HG02759 (cell line): ENCODE measurements around the gene CCDC91.
"Not testable (repeated sequence)": the region's sequence is repeated elsewhere in the genome, so short reads cannot be mapped to it uniquely, and the experiment has no call there.

Experiments used
- ATAC-seq: cut with Tn5 transposase; IDR thresholded peaks from one replicate; pipeline ENCODE4 v1.9.1; 2021; ENCODE audit warnings: mild to moderate bottlenecking, moderate library complexity; ENCODE audit not compliant: unreplicated experiment

Gene CCDC91

DNA sequence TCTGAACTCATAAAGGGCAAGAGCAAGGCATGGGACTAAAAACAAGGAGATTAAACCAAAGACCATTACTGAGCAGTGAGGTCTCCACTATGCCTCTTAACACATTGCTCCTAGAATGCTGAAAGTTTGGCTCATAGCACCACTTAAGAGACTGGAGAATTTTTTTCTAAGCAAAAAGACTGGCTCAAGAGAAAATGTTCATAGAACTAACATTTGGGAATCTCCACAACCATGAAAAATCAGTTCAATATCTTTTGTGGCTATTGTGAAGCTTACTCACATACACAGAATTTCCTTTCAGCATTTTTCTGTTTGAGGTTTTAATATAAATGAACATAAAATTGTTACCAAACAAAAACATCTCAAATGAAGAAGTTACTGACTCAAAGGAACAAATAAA, 255.8 kb downstream of the CCDC91 start:
- no peak for ATAC-seq

DNA sequence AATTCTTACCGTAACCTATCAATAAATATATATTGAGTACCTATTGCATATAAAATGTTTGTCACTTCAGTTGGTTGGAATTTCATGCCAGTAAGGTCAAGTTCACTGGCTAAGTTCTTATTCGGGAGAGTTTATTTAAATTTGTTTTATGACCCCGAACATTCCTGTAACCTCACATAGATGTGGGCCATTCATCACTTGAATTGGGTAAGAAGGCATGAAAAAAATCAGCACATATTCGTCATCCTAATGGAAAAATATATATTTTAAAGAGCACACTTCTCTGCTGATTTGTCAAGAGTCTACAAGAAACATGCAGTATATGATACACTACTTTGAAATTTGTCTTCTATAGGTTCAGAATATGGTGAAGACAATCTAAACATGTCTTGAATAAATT, 263.4 kb downstream of the CCDC91 start:
- ATAC-seq, result no peak

DNA sequence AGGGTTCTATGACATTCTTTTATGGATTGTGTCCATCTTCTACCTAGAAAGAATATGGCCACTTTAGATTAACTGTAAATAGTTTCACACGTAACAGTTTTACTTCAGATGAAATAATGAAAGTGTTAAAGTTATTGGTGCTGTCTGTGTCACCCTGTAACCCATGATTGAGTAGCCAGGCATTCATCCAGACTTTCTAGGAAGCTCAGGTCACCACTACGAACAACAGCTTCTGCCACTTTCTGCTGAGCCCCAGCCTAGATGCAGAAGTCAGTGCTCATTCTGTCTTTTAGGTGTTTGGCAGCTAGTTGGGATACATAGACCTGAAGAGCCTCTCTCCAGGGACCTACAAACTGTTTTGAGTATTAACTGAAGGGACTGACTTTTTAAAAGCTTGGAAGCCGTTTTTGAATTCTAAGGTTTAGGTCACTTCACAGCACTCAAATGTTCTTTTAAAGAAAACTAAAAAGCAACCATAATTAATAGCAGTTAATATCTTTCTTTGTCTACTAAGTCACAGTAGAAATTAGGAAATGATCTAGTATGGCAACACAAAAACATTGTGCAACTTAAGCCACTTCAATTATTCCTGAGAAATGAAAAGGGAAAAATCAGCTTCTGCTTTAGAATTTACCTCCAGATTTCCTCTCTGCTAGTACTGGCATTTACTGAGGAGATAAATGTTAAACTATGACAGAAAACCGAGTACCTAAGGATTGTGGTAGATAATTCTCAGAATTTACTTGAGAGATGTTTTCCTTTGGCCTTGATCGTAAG, 266.9 kb downstream of the CCDC91 start:
- ATAC-seq, result no peak

DNA sequence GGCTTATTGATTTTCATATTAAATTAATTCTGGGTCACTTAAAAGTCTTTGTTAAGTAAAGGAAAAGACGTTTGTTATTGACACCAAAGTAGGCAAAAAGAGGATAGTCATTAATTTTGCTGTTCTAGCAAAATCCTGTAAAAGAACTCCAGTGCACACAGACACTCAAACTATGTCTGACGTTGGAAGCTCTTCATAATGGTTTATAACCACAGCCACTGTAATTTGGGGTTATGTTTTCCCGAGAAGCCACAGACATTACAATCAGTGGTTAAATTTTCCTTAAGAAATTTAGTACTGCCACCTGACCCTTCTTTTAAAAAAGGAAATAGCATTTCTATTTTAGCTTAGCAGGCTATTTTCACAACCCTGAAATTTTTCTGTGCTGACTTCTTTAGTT, 267.5 kb downstream of the CCDC91 start:
- no peak for ATAC-seq

DNA sequence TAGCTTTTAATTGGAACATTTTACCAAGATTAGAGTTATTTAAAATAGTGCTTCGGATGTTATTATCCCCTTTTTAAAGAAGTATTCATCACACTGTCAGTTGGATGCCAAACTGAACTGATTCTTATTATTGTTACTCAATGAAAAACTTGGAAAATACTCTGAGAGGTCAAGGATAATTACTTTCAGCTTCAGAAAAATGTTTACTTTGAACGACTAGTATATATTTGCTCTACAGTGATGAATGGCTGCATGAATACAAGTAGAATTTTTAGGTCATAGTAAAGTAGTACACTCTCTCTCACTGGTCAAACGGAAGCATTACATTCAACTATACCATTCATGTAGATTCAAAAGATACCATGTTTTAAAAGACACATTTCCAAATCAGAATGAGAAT, 269.2 kb downstream of the CCDC91 start:
- no peak for ATAC-seq

DNA sequence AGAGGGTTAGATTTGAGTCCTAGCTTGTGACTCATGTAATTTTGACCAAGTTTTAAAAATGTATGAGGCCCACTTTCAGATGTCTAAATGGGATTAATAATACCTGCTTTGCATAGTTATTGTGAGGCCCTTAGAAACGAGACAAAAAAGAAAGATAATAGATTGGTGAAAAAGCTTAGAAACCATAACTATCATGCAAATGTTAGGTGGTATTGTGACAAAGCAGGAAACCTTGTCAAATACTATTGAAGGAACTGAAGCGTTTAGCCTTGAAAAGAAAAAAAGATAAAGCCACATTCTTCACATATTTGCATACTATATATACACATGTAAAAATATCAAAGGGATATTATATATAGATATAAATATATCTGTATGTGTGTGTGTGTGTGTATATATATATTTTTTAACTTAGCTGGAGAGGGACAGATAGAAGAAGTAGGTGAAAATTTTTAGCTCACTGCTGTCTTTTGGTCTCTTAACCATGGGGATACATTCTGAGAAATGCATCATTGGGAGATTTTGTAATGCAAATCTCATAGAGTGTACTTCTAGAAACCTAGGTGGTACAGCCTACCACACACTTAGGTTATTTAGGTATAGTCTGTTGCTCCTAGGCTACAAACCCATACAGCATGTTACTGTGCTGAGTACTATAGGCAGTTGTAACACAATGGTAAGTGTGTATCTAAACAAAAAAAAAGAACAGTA, 270.3 kb downstream of the CCDC91 start:
- ATAC-seq, result peak; percentile 60

DNA sequence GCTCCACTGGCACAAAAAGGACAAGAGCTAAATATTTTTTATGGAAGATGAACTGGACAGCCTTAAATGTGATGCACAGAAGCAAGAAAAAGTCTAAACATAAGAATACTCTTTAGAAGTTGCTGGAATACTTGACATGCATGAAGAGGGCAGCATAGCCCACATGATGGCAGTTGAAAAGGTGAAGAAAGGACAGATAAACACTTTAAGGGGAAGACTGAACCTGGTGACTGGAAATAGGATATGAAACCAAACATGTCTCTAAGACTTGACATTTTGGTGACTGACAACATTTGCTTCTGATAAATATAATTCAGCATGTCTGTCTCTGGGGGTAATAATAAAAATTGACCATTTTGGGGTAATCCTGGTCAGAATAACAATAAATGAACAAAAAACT, 273.1 kb downstream of the CCDC91 start:
- ATAC-seq, result no peak

DNA sequence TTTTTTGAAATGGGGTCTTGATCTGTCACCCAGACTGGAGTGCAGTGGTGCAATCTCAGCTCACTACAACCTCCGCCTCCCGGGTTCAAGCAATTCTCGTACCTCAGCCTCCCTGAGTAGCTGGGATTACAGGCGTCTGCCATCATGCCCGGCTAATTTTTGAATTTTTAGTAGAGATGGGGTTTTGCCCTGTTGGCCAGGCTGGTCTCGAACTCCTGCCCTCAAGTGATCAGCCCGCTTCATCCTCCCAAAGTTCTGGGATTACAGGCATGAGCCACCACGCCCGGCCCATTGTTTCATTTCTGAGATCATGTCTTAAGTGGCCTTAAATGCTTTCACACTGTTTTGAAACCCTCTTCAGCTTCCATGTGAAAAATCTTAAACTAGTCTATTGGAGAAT, 281.5 kb downstream of the CCDC91 start:
- ATAC-seq, result not testable (repeated sequence)

DNA sequence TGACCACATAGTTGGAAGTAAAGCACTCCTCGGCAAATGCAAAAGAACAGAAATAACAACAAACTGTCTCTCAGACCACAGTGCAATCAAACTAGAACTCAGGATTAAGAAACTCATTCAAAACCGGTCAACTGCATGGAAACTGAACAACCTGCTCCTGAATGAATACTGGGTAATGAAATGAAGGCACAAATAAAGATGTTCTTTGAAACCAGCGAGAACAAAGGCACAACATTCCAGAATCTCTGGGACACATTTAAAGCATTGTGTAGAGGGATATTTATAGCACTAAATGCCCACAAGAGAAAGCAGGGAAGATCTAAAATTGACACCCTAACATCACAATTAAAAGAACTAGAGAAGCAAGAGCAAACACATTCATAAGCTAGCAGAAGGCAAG, 285.9 kb downstream of the CCDC91 start:
- ATAC-seq, result not testable (repeated sequence)

DNA sequence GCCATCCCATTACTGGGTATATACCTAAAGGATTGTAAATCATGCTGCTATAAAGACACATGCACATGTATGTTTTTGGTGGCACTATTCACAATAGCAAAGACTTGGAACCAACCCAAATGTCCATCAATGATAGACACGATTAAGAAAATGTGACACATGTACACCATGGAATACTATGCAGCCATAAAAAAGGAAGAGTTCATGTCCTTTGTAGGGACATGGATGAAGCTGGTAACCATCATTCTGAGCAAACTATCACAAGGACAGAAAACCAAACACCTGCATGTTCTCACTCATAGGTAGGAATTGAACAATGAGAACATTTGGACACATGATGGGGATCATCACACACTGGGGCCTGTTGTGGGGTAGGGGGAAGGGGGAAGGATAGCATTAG, 288.8 kb downstream of the CCDC91 start:
- not testable (repeated sequence) for ATAC-seq

DNA sequence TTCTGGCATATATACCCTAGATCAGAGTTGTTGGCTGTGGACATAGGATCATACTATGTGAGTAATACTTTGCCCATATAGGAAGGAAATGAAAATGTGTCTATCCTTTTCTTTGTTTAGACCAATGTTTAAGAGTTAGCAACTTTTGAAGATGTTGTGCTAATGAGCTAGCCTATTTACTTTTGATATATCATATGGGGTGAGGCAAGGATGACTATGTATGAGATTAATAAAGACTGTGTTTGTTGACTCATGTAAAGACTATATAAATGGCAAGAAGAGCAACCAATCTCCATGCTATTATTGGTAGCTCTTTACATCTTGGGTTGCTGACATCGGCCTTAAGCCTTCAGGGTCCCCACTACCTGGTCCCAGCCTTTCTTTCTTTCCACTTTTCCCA, 289.4 kb downstream of the CCDC91 start:
- no peak for ATAC-seq

DNA sequence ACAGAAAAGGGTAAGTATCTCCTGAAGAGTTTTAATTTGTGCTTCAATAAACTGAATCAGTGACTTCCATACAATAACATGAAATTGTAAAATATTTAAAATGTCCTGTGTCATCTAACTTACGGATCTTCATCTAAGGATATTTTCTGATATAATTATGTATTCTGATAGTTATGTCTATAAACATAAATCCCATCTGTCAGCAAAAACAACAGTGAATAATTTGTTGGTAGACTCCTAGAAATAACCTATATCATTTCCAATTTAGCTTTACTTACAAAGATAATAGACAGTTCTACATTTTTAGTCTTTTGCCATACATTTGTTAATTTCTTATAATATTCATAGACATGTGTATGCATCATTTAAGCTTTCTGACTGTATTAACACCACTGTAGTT, 293.9 kb downstream of the CCDC91 start:
- no peak for ATAC-seq

DNA sequence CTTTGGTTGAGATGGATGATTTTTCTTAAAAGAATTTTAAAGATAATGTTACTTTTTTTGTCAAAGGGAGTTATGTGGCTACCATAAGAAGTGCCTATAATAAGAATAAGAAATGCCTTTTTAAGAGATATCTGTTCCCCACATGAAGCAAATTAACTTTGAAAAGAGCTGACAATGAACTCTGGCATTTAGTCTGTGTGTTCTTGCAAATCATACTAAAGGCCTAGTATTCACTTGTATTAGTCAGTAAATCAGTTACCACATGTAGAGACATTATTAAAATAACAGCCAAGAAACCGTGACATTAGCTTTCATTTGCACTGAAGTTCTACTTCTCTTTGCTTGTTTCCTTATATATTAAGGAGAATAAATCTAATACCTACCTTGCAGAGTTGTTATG, 296.3 kb downstream of the CCDC91 start:
- no peak for ATAC-seq

DNA sequence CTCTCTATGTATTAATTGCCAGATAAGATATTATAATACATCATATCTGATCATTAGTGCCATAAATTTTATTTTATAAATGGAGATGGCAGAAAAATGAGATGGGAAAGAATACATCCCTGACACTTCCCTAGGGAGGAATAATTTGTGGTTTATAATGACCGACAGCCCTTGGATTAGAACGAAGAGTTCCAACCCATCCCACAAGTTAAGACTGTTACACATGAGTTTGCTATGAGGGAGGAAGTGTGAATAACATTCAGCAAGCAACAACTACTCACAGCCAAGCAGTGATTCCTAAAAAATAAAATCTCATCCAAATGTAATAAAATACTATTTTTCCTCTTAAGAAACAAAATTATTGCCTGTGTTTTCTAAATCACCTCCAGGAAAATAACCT, 299.0 kb downstream of the CCDC91 start:
- ATAC-seq, result no peak

DNA sequence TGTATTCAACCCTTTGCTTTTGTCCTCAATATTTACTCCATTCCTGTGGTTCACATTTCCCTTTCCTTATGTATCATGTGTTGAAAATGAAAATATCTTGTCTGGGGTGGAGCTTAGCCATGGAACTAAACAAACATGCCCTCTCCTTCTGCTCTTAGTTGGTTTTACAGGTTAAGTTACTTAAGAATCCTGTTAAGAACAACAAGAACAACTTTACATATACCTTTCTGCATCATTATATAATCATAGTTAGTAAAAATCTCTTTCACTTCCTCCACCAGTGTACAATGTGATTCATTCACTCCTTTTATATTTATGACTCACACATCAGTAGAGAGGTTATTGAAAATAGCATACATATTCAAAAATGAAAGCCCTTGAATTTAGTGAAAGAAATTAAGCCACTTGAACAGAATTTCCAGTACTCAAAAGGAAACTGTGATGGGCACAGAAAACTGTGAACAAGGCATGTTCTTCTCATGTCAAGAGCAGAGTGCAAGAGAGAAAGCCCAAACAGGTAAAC, 307.7 kb downstream of the CCDC91 start:
- ATAC-seq, result peak; percentile 97

DNA sequence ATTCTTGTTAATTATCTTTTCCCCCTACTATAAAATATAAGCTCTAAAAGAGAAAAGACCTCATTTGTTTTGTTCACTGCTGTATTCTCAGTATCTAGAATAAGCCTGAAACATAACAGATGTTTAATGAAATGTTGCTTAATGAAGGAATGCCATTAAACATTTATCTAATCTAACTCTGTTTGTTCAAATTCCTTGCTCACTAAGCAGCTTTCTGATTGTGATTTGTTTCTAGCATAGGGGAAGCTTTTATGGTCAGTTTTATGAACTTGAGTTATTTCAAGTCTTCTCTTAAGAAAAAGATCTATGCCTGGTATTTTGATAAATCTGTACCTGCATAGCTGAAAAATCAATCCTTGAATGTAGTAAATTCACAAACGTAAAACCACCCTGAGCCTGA, 308.6 kb downstream of the CCDC91 start:
- no peak for ATAC-seq

DNA sequence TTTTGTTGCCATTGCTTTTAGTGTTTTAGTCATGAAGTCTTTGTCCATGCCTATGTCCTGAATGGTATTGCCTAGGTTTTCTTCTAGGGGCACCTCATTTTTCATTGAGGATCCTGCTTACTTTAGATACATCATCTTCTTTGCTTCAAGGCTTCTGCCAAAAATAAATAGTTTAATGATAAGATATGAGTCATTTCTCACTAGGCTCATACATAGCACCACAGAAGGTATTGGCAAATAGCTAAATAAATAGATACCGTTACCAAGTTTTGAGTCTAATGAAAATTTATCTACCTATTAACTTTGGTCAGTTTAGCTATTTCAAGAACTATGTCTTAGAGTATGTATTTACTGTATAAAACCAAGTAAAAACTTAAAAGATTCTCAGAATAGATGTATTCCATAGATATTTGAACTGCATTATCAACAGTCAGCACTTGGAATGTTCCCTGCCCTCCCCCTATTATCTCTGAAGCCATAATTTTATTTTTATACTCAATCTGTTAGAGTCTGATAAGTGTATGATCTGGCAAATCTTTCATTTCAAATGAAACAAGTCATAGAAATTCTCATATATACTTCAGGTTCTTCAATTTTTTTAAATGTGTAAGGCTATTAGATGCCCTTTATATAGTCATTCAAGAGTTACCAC, 310.2 kb downstream of the CCDC91 start:
- ATAC-seq, result no peak

DNA sequence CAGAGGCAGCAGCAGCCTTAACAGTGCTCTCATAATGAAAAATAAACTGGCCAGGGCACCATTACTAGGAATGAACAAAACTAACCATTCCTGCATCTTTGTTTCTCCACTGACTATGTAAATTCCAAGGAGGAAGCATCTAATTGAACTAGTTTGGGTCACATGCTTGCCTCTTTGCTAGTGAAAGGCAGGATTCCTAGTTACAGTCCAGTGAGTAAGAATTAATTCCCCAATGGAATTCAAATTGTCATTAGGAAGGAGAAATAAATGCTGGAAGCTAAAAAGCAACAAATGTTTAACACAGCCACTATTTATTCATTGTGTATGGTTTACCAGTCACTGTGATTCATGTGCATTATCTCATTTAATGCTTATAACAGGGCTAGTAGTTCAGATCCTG, 316.0 kb downstream of the CCDC91 start:
- ATAC-seq, result no peak

DNA sequence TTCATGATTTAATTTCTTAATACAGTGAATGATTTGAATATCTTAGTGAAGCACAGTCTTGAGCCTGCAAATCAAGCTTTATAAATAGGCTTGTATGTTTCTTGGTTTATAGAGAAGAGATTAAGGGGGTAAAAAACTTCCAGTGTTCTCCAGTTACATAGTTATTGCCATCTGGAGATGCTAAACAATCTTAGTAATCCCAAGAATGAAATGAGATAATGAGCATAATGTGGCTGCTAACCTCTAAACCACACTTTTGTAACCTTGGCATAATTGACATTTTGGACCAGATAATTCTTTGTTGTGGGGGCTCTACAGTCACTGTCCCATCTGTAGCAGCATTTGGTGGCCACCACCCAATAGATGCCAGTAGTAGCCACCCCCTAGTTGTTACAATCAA, 316.8 kb downstream of the CCDC91 start:
- ATAC-seq, result no peak

DNA sequence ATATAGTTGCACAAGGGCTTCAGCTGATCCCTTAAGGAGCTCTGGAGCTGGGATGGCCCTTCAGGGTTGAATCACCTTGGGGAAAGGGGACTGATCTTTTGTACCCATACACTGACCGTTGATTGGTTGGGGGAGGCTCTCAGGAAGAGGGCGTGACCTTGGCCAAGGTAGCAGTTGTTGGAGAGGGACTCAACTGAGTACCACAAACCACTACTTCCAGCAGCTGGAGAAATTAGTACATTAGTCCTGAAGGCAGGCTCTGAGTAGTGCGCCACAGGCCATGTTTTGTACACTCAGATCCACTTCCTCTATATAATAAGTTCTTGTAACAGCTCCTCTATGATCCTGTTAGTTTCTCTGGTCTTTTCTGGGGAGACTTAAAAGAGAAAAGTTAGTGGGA, 317.6 kb downstream of the CCDC91 start:
- ATAC-seq, result no peak

DNA sequence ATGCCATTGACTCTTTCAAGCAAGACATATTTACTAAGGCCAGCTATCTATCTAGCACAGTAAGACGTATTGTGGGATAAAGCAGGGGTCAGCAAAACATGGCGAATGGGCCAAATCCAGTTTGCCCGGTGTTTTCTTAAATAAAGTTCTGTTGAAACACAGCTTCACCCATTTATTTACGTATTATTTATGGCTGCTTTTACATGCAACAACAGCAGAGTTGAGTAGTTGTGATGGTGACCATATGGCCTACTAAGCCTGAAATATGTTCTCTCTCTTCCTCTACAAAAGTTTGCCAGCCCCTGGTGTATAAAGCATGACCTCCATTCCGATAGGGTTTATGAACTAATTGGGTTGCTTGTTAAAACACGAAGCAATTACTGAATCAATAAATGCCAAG, 322.1 kb downstream of the CCDC91 start:
- no peak for ATAC-seq

DNA sequence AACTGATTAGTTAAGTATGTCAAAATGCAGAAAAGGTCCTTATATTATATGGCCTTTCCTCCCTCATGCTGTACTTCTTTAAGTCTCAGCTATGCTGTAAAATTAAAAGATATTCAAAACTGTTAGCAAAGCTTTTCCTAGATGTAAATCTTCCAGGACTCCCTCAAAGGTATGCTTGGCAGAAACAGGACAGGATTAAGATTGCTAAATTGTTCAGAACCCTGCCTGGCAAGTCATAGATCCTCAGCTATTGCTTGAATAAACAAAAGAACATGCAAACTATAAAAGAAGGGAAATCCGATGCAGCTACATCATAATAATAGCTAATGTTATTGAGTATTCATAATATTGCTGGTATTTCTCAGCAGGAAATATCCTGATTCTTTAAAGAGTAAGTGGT, 322.6 kb downstream of the CCDC91 start:
- ATAC-seq, result no peak
